ENCODE data around the gene SPC24. TPM values are rescaled to one million over a fixed set of nuclear protein-coding genes. Genes with fewer than 3 reads are reported as not detected.
"Not testable (repeated sequence)": the region's sequence is repeated elsewhere in the genome, so short reads cannot be mapped to it uniquely, and the experiment has no call there.

The SPC24 gene
- total RNA-seq, 1 experiment from 2014 or later = 25.3 TPM

DNA sequence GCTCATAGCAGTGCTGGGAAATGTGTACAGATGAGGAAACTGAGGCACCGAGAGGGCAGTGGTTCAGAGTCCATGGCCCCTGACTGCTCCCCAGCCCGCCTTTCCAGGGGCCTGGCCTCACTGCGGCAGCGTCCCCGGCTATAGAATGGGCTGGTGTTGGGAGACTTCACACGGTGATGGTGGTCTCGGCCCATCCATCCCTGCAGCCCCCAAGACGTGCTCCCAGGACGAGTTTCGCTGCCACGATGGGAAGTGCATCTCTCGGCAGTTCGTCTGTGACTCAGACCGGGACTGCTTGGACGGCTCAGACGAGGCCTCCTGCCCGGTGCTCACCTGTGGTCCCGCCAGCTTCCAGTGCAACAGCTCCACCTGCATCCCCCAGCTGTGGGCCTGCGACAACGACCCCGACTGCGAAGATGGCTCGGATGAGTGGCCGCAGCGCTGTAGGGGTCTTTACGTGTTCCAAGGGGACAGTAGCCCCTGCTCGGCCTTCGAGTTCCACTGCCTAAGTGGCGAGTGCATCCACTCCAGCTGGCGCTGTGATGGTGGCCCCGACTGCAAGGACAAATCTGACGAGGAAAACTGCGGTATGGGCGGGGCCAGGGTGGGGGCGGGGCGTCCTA lies 50.5 kb downstream of the SPC24 start:
- Histone ChIP-seq H3K9me3 (ENCODE audit: low read length) (no peaks in the 10 kb centered on the region), H3K27ac (ENCODE audit: low read length) (no peak overlapping the region), H4K20me1 (ENCODE audit: insufficient read depth, low read depth, low read length) (peaks cover 16% of the 10 kb centered on the region; the same call in 1 of the 2 replicates), H3K9ac (ENCODE audit: low read length) (no peak overlapping the region), H3K27me3 (ENCODE audit: low read length) (no peaks in the 10 kb centered on the region), H3K9me2 (replicated peaks; ENCODE audit: insufficient read depth, low read length) (no peaks in the 10 kb centered on the region), H3K4me2 (ENCODE audit: low read depth, low read length, poor library complexity, severe bottlenecking) (no peak overlapping the region), H3K4me3 (ENCODE audit: low read length) (no peak overlapping the region), H3K36me3 (ENCODE audit: insufficient read depth, low read length) (peaks cover 31% of the 10 kb centered on the region), H3K4me1 (ENCODE audit: low read length) (no peaks in the 10 kb centered on the region), H2AFZ (ENCODE audit: low read length) (no peak overlapping the region), H3K79me2 (ENCODE audit: low read length) (peaks cover 12% of the 10 kb centered on the region)
- DNase-seq = no peak

DNA sequence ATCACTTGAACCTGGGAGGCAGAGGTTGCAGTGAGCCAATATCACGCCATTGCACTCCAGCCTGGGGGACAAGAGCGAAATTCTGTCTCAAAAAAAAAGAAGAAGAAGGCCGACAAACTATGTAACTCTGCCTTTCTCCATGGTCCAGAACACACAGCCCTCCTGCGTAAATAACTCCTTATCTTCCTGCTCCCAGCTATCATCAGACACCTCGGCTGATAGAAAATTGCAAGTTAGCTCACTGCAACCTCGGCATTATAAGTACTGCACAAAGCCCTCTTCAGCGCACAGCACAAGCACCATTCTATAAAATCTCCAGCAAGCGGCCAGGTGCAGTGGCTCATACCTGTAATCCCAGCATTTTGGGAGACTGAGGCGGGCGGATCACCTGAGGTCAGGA lies 51.9 kb downstream of the SPC24 start:
- not testable (repeated sequence) for H3K9ac ChIP-seq (ENCODE audit: low read length); H3K9me3 ChIP-seq (ENCODE audit: low read length); H3K9me2 ChIP-seq (replicated peaks; ENCODE audit: insufficient read depth, low read length); H3K27ac ChIP-seq (ENCODE audit: low read length); H3K27me3 ChIP-seq (ENCODE audit: low read length); H3K4me3 ChIP-seq (ENCODE audit: low read length); H2AFZ ChIP-seq (ENCODE audit: low read length); DNase-seq; H3K4me1 ChIP-seq (ENCODE audit: low read length); H3K4me2 ChIP-seq (ENCODE audit: low read depth, low read length, poor library complexity, severe bottlenecking)
- H3K79me2 ChIP-seq (ENCODE audit: low read length) = peaks cover 27% of the 10 kb centered on the region
- peaks cover 30% of the 10 kb centered on the region; the same call in 1 of the 2 replicates for H4K20me1 ChIP-seq (ENCODE audit: insufficient read depth, low read depth, low read length)
- peaks cover 40% of the 10 kb centered on the region for H3K36me3 ChIP-seq (ENCODE audit: insufficient read depth, low read length)

DNA sequence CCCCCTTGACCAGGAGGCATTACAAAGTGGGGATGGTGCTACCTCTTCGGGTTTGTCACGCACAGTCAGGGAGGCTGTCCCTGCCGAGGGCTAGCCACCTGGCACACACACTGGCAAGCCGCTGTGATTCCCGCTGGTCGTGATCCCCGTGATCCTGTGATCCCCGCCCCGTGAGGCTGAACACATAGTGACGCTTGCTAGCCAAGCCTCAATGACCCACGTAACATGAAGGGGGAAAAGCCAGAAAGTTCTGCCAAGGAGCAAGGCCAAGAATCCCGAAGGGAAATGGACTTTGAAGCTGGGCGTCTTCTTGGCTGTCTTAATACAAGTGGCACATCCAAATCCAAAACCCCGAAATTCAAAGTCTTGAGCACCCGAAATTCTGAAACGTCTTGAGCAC lies 52.6 kb downstream of the SPC24 start:
- H3K4me3 ChIP-seq (ENCODE audit: low read length) = no peak overlapping the region
- H3K27me3 ChIP-seq (ENCODE audit: low read length) = no peaks in the 10 kb centered on the region
- H2AFZ ChIP-seq (ENCODE audit: low read length) = no peak overlapping the region
- H3K9me2 ChIP-seq (replicated peaks; ENCODE audit: insufficient read depth, low read length) = no peaks in the 10 kb centered on the region
- H3K4me2 ChIP-seq (ENCODE audit: low read depth, low read length, poor library complexity, severe bottlenecking) = no peak overlapping the region
- H3K4me1 ChIP-seq (ENCODE audit: low read length) = no peaks in the 10 kb centered on the region
- peaks cover 36% of the 10 kb centered on the region; the same call in 1 of the 2 replicates for H4K20me1 ChIP-seq (ENCODE audit: insufficient read depth, low read depth, low read length)
- peaks cover 37% of the 10 kb centered on the region for H3K36me3 ChIP-seq (ENCODE audit: insufficient read depth, low read length)
- no peaks in the 10 kb centered on the region for H3K9me3 ChIP-seq (ENCODE audit: low read length)
- no peak overlapping the region for H3K27ac ChIP-seq (ENCODE audit: low read length)
- DNase-seq = no peak
- no peak overlapping the region for H3K9ac ChIP-seq (ENCODE audit: low read length)
- H3K79me2 ChIP-seq (ENCODE audit: low read length) = peaks cover 34% of the 10 kb centered on the region

DNA sequence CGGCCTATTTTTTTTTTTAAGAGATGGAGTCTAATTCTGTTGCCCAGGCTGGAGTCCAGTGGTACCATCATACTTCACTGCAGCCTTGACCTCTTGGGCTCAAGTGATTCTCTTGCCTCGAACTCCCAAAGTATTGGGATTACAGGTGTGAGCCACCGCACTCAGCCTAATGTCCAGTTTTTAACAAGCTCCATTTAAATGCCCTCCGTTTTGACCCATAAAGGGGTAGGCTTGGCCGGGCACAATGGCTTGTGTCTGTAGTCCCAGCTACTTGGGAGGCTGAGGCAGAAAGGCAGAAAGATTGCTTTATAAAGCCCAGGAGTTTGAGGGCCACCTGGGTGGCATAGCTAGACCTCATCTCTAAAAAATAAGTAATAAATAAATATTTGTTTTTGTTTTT lies 54.5 kb downstream of the SPC24 start:
- DNase-seq = no peak
- no peaks in the 10 kb centered on the region for H3K4me1 ChIP-seq (ENCODE audit: low read length)
- H3K36me3 ChIP-seq (ENCODE audit: insufficient read depth, low read length) = peaks cover 37% of the 10 kb centered on the region
- H3K4me2 ChIP-seq (ENCODE audit: low read depth, low read length, poor library complexity, severe bottlenecking) = no peak overlapping the region
- H2AFZ ChIP-seq (ENCODE audit: low read length) = no peak overlapping the region
- H3K27me3 ChIP-seq (ENCODE audit: low read length) = no peaks in the 10 kb centered on the region
- peaks cover 52% of the 10 kb centered on the region for H3K79me2 ChIP-seq (ENCODE audit: low read length)
- H3K27ac ChIP-seq (ENCODE audit: low read length) = no peak overlapping the region
- no peaks in the 10 kb centered on the region for H3K9me2 ChIP-seq (replicated peaks; ENCODE audit: insufficient read depth, low read length)
- peaks cover 52% of the 10 kb centered on the region for H4K20me1 ChIP-seq (ENCODE audit: insufficient read depth, low read depth, low read length)
- no peak overlapping the region for H3K9ac ChIP-seq (ENCODE audit: low read length)
- H3K4me3 ChIP-seq (ENCODE audit: low read length) = no peak overlapping the region
- no peaks in the 10 kb centered on the region for H3K9me3 ChIP-seq (ENCODE audit: low read length)

DNA sequence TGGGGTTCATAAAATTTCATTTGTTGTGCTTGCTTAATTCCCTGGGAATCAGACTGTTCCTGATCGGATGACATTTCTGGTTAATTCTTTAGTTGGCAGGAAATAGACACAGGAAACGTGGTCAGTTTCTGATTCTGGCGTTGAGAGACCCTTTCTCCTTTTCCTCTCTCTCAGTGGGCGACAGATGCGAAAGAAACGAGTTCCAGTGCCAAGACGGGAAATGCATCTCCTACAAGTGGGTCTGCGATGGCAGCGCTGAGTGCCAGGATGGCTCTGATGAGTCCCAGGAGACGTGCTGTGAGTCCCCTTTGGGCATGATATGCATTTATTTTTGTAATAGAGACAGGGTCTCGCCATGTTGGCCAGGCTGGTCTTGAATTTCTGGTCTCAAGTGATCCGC lies 55.5 kb downstream of the SPC24 start:
- Histone ChIP-seq H3K9me3 (ENCODE audit: low read length) (no peaks in the 10 kb centered on the region), H3K4me1 (ENCODE audit: low read length) (no peaks in the 10 kb centered on the region; the same call in 1 of the 2 replicates), H2AFZ (ENCODE audit: low read length) (no peak overlapping the region), H3K4me2 (ENCODE audit: low read depth, low read length, poor library complexity, severe bottlenecking) (no peak overlapping the region), H3K36me3 (ENCODE audit: insufficient read depth, low read length) (peaks cover 39% of the 10 kb centered on the region), H3K27me3 (ENCODE audit: low read length) (no peaks in the 10 kb centered on the region), H3K27ac (ENCODE audit: low read length) (no peak overlapping the region), H4K20me1 (ENCODE audit: insufficient read depth, low read depth, low read length) (peaks cover 58% of the 10 kb centered on the region), H3K9me2 (replicated peaks; ENCODE audit: insufficient read depth, low read length) (no peaks in the 10 kb centered on the region), H3K4me3 (ENCODE audit: low read length) (no peak overlapping the region), H3K9ac (ENCODE audit: low read length) (no peak overlapping the region), H3K79me2 (ENCODE audit: low read length) (peaks cover 62% of the 10 kb centered on the region)
- DNase-seq = no peak

DNA sequence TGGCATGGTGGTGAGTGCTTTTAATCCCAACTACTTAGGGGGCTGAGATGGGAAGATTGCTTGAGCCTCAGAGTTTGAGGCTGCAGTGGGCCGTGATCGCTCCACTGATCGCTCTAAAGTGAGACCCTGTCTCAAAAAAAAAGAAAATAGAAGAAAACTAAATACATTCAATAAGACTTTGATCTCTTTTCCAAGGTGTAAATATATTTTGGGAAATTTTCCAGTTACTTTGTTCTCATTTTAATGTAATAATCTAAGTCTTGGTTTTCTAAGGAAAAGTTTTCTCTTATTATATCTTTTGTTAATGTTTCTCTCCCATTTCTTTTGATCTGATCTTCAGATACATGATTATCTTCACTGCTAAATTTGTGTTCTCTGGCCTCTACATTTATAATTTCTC lies 56.7 kb downstream of the SPC24 start:
- Histone ChIP-seq H3K4me3 (ENCODE audit: low read length) (no peak overlapping the region), H3K36me3 (ENCODE audit: insufficient read depth, low read length) (peaks cover 44% of the 10 kb centered on the region), H2AFZ (ENCODE audit: low read length) (no peak overlapping the region), H3K9me3 (ENCODE audit: low read length) (no peaks in the 10 kb centered on the region), H3K9ac (ENCODE audit: low read length) (no peak overlapping the region), H3K9me2 (replicated peaks; ENCODE audit: insufficient read depth, low read length) (no peaks in the 10 kb centered on the region), H3K27me3 (ENCODE audit: low read length) (no peaks in the 10 kb centered on the region), H3K79me2 (ENCODE audit: low read length) (peaks cover 70% of the 10 kb centered on the region), H4K20me1 (ENCODE audit: insufficient read depth, low read depth, low read length) (peaks cover 64% of the 10 kb centered on the region), H3K27ac (ENCODE audit: low read length) (no peak overlapping the region), H3K4me2 (ENCODE audit: low read depth, low read length, poor library complexity, severe bottlenecking) (no peak overlapping the region), H3K4me1 (ENCODE audit: low read length) (peaks cover 4% of the 10 kb centered on the region; the same call in 1 of the 2 replicates)
- no peak for DNase-seq

DNA sequence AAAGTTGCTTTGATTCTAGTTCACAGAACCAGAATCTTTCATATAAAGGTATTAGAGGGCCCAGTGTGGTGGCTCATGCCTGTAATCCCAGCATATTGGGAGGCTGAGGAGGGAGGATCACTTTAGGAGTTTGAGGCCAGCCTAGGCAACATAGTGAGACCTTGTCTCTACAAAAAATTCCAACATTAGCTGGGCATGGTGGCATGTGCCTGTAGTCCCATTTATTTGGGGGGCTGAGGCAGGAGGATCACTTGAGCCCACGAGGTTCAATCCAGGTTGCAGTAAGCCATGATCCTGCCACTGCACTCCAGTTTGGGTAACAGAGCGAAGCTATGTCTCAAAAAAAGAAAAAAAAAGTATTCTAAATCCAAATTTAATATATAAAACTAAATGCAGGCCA lies 57.3 kb downstream of the SPC24 start:
- H3K27ac ChIP-seq (ENCODE audit: low read length) = no peak overlapping the region
- no peak overlapping the region for H3K9ac ChIP-seq (ENCODE audit: low read length)
- peaks cover 69% of the 10 kb centered on the region for H4K20me1 ChIP-seq (ENCODE audit: insufficient read depth, low read depth, low read length)
- peaks cover 75% of the 10 kb centered on the region for H3K79me2 ChIP-seq (ENCODE audit: low read length)
- peaks cover 49% of the 10 kb centered on the region for H3K36me3 ChIP-seq (ENCODE audit: insufficient read depth, low read length)
- no peak overlapping the region for H3K4me3 ChIP-seq (ENCODE audit: low read length)
- no peak for DNase-seq
- no peaks in the 10 kb centered on the region for H3K9me2 ChIP-seq (replicated peaks; ENCODE audit: insufficient read depth, low read length)
- no peak overlapping the region for H2AFZ ChIP-seq (ENCODE audit: low read length)
- no peaks in the 10 kb centered on the region for H3K9me3 ChIP-seq (ENCODE audit: low read length)
- H3K27me3 ChIP-seq (ENCODE audit: low read length) = no peaks in the 10 kb centered on the region
- no peak overlapping the region for H3K4me2 ChIP-seq (ENCODE audit: low read depth, low read length, poor library complexity, severe bottlenecking)
- H3K4me1 ChIP-seq (ENCODE audit: low read length) = peaks cover 4% of the 10 kb centered on the region; the same call in 1 of the 2 replicates

DNA sequence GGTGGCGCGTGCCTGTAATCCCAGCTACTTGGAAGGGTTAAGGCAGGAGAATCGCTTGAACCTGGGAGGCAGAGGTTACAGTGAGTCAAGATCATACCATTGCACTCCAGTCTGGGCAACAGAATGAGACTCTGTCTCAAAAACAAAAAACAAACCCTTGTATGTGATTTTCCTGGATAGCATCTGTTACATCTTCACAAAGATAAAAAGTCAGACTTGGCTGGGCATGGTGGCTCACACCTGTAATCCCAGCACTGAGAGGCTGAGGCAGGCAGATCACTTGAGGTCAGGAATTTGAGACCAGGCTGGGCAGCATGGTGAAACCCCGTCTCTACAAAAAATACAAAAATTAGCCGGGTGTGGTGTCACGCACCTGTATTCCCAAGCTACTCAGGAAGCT lies 58.2 kb downstream of the SPC24 start:
- peaks cover 73% of the 10 kb centered on the region for H4K20me1 ChIP-seq (ENCODE audit: insufficient read depth, low read depth, low read length)
- H3K4me2 ChIP-seq (ENCODE audit: low read depth, low read length, poor library complexity, severe bottlenecking); H3K27me3 ChIP-seq (ENCODE audit: low read length); H3K27ac ChIP-seq (ENCODE audit: low read length); DNase-seq; H3K9me2 ChIP-seq (replicated peaks; ENCODE audit: insufficient read depth, low read length); H3K4me3 ChIP-seq (ENCODE audit: low read length); H3K9me3 ChIP-seq (ENCODE audit: low read length); H2AFZ ChIP-seq (ENCODE audit: low read length); H3K9ac ChIP-seq (ENCODE audit: low read length): not testable (repeated sequence)
- peaks cover 57% of the 10 kb centered on the region for H3K36me3 ChIP-seq (ENCODE audit: insufficient read depth, low read length)
- H3K4me1 ChIP-seq (ENCODE audit: low read length) = peaks cover 12% of the 10 kb centered on the region
- peaks cover 85% of the 10 kb centered on the region for H3K79me2 ChIP-seq (ENCODE audit: low read length)

Measured in Karpas-422 (cell line).